ENCODE data around the gene CEP295NL. TPM values are rescaled to one million over a fixed set of nuclear protein-coding genes. Genes with fewer than 3 reads are reported as not detected.

The CEP295NL gene
- total and polyA plus RNA-seq, 2 of the 13 experiments (the other 11 are each of a cell fraction or from before 2014, with no cell fraction given) = not detected

GRCh38 chr17:78852709-78853121 is 50.3 kb downstream of the CEP295NL start (continued):
- TF ChIP-seq, protein P1, sequence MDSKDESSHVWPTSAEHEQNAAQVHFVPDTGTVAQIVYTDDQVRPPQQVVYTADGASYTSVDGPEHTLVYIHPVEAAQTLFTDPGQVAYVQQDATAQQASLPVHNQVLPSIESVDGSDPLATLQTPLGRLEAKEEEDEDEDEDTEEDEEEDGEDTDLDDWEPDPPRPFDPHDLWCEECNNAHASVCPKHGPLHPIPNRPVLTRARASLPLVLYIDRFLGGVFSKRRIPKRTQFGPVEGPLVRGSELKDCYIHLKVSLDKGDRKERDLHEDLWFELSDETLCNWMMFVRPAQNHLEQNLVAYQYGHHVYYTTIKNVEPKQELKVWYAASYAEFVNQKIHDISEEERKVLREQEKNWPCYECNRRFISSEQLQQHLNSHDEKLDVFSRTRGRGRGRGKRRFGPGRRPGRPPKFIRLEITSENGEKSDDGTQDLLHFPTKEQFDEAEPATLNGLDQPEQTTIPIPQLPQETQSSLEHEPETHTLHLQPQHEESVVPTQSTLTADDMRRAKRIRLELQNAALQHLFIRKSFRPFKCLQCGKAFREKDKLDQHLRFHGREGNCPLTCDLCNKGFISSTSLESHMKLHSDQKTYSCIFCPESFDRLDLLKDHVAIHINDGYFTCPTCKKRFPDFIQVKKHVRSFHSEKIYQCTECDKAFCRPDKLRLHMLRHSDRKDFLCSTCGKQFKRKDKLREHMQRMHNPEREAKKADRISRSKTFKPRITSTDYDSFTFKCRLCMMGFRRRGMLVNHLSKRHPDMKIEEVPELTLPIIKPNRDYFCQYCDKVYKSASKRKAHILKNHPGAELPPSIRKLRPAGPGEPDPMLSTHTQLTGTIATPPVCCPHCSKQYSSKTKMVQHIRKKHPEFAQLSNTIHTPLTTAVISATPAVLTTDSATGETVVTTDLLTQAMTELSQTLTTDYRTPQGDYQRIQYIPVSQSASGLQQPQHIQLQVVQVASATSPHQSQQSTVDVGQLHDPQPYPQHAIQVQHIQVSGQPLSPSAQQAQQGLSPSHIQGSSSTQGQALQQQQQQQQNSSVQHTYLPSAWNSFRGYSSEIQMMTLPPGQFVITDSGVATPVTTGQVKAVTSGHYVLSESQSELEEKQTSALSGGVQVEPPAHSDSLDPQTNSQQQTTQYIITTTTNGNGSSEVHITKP (CRISPR knock-in tag; IDR thresholded peaks at IDR 0.05; ENCODE audit: low read depth) = no peak
- TF ChIP-seq ZNF329 (CRISPR knock-in tag; IDR thresholded peaks at IDR 0.05; ENCODE audit: low read depth) (no peak), ZNF749 (CRISPR knock-in tag; IDR thresholded peaks at IDR 0.05; ENCODE audit: borderline replicate concordance) (no peak), SMC3 (IDR thresholded peaks at IDR 0.05; ENCODE audit: low read length) (peak; percentile 38; the same call in 1 of the 2 replicates), ZFP90 (CRISPR knock-in tag; IDR thresholded peaks at IDR 0.05; ENCODE audit: borderline replicate concordance) (no peak), GFI1 (CRISPR knock-in tag; IDR thresholded peaks at IDR 0.05; ENCODE audit: borderline replicate concordance) (peak; percentile 40; the same call in 1 of the 2 replicates), MED8 (CRISPR knock-in tag; IDR thresholded peaks at IDR 0.05; ENCODE audit: insufficient replicate concordance) (no peak), AHR (CRISPR knock-in tag; IDR thresholded peaks at IDR 0.05) (no peak), BCL6 (CRISPR knock-in tag; IDR thresholded peaks at IDR 0.05) (0 out of 2 replicates have a peak, but pooled peaks have one; percentile 12), KLF6 (CRISPR knock-in tag; IDR thresholded peaks at IDR 0.05) (no peak), CBX1 (IDR thresholded peaks at IDR 0.05; ENCODE audit: low read depth) (no peak), FOXM1 (CRISPR knock-in tag; IDR thresholded peaks at IDR 0.05) (no peak), POLR2AphosphoS2 (IDR thresholded peaks at IDR 0.05; ENCODE audit: low read depth, low read length) (no peak), TERF1 (CRISPR knock-in tag; IDR thresholded peaks at IDR 0.05) (no peak), MEF2D (CRISPR knock-in tag; IDR thresholded peaks at IDR 0.05) (no peak), ZBTB34 (CRISPR knock-in tag; IDR thresholded peaks at IDR 0.05) (no peak), DR1 (CRISPR knock-in tag; IDR thresholded peaks at IDR 0.05) (no peak), CBFB (CRISPR knock-in tag; IDR thresholded peaks at IDR 0.05) (no peak), AKAP8 (CRISPR knock-in tag; IDR thresholded peaks at IDR 0.05) (no peak), PRDM15 (CRISPR knock-in tag; IDR thresholded peaks at IDR 0.05) (no peak), ZNF33B (CRISPR knock-in tag; IDR thresholded peaks at IDR 0.05) (no peak)
- TF ChIP-seq, protein P2, sequence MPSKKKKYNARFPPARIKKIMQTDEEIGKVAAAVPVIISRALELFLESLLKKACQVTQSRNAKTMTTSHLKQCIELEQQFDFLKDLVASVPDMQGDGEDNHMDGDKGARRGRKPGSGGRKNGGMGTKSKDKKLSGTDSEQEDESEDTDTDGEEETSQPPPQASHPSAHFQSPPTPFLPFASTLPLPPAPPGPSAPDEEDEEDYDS (CRISPR knock-in tag; IDR thresholded peaks at IDR 0.05) = no peak

Data from HepG2 (cell line).